ENCODE measurements around the gene PPARGC1A.

Gene PPARGC1A

DNA sequence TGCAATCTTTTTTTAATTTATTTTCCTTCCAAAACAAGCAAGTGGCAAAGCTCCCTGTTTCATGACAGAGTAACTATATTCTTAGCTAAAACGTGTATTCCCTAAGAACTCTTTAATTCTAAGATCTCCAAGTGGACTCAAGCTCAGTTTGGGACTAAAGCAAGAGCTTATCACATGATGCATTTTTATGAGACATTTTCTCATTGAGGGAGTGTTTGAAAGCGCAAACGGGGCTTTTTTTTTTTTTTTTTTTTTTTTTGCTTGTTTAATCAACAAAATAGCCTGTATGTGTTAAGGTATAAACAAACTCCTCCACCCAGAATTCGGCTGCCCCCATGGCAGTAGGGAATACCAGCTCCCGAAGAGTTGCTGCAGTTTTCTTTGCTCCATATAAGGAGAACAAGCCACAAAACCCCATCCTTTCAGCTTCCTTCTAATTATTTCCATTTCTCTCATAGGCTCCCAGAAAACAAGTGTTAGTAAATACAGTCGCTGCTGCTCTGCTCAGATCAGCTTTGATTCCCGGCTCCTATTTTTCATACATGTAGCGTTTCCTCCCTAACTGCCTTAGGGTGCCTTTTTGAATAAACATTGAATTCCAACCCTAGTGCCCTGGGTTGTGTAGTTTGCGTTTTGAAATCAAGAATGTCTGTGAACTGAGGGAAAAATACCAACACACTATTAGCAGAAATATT is 669 bp upstream of the PPARGC1A start:
- no peak overlapping the region for H3K4me3 ChIP-seq (ENCODE audit: low read depth, low read length)
- no peak for DNase-seq (ENCODE audit: low read depth)
- TF ChIP-seq, protein P1, sequence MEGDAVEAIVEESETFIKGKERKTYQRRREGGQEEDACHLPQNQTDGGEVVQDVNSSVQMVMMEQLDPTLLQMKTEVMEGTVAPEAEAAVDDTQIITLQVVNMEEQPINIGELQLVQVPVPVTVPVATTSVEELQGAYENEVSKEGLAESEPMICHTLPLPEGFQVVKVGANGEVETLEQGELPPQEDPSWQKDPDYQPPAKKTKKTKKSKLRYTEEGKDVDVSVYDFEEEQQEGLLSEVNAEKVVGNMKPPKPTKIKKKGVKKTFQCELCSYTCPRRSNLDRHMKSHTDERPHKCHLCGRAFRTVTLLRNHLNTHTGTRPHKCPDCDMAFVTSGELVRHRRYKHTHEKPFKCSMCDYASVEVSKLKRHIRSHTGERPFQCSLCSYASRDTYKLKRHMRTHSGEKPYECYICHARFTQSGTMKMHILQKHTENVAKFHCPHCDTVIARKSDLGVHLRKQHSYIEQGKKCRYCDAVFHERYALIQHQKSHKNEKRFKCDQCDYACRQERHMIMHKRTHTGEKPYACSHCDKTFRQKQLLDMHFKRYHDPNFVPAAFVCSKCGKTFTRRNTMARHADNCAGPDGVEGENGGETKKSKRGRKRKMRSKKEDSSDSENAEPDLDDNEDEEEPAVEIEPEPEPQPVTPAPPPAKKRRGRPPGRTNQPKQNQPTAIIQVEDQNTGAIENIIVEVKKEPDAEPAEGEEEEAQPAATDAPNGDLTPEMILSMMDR (IDR thresholded peaks at IDR 0.05; ENCODE audit: insufficient read depth, low read depth, low read length, missing control alignments), result no peak

DNA sequence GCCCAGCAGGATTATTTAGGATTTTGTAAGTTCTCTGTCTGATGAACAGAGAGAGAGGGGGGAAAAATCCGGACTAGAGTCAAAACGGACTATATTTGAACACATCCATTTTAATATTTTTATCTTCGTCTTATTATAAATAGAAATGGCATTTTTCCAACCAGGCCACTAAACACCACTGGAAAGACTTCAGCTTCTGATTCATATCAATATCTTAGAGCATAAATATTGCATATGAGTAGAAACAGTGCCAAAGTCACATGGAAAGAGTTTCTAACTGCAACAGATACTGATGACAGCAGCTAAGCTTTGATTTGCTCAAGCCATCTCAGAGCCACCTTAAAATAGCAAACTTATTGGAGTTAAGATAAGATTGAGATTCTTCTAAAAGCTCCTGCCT is 456 bp downstream of the PPARGC1A start:
- TF ChIP-seq, protein P1 (IDR thresholded peaks at IDR 0.05; ENCODE audit: insufficient read depth, low read depth, low read length, missing control alignments), result no peak
- no peak overlapping the region for H3K4me3 ChIP-seq (ENCODE audit: low read depth, low read length)
- no peak for DNase-seq (ENCODE audit: low read depth)

DNA sequence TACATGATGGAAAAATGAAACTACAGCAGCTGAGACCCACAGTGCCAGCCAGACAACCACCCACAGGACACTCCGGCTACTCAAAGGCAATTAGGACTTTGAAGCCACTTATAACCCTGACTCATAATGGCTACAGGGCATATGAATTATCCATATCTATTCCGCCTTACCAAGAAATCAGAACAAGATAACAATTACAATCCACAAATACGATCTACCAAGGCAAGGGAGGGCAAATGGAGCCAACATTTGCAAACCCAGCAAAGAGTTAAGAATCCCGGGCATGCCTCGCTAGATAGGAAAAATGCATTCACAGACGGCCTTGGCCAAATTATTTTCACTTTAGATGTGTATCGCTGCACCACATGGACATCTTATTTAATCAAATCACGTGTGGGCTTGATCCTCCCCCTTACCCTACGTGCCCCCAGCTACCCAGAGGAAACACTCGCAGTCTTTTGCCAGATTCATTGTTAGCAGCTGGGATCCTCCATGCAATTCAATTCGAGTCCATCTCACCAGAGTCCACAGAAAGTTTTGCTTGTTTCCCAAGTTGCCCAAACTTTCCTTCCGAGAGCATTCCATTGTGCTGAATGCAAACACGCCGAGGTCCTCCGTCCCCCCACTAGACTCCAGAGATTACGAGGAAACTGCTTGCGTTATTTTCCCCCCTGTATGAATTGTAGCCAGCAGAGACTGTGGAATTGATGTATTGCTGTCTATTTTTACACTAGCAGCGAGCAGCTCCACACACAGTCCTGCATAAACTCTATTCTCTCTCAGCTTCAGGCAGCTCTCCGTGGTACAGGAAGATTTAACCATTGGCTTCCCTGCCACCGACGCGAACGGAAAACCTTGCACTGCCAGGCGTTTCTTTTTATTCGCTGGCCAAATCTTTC is 1.2 kb downstream of the PPARGC1A start:
- no peak overlapping the region for H3K4me3 ChIP-seq (ENCODE audit: low read depth, low read length)
- no peak for DNase-seq (ENCODE audit: low read depth)
- TF ChIP-seq, protein P1 (IDR thresholded peaks at IDR 0.05; ENCODE audit: insufficient read depth, low read depth, low read length, missing control alignments), result no peak

DNA sequence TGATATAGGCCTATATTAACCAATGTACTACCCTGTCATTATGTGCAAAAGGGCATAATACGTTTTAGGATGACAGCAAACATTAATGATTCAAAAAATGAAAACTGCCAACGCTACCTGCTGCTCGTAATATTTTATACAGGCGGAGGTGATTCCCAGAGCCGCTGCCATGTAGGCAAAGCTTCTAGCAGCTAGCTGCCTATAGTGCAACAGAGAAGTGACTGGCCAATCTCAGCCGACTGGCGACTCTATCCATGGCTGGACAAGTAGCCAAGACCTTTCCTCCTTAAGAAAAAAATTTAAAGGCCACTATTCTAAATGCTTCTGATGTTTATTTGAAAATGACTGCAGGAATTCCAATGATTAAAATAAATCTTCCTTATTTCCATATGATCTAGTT is 1.9 kb downstream of the PPARGC1A start:
- H3K4me3 ChIP-seq (ENCODE audit: low read depth, low read length), result no peak overlapping the region
- TF ChIP-seq, protein P1 (IDR thresholded peaks at IDR 0.05; ENCODE audit: insufficient read depth, low read depth, low read length, missing control alignments), result no peak
- DNase-seq (ENCODE audit: low read depth), result no peak

DNA sequence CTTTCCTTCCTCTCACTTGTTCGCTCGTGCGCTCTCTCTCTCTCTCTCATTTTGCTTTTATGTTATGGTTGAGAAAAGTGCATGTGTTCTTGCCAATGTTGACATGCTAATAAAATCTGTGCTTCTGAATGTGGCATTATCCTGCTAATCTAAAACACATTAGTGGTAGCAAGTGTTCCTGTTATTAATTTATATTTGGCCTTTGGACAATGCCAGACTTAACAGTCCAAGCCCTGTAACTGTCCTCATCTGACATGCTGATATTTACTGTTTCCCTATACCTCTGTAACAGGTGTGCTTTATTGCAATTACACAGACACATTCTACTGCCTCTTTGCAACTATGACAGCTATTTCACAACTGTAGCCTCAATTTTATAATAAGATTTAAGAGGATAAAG is 2.7 kb downstream of the PPARGC1A start:
- TF ChIP-seq, protein P1 (IDR thresholded peaks at IDR 0.05; ENCODE audit: insufficient read depth, low read depth, low read length, missing control alignments), result no peak
- no peak for DNase-seq (ENCODE audit: low read depth)
- no peak overlapping the region for H3K4me3 ChIP-seq (ENCODE audit: low read depth, low read length)

DNA sequence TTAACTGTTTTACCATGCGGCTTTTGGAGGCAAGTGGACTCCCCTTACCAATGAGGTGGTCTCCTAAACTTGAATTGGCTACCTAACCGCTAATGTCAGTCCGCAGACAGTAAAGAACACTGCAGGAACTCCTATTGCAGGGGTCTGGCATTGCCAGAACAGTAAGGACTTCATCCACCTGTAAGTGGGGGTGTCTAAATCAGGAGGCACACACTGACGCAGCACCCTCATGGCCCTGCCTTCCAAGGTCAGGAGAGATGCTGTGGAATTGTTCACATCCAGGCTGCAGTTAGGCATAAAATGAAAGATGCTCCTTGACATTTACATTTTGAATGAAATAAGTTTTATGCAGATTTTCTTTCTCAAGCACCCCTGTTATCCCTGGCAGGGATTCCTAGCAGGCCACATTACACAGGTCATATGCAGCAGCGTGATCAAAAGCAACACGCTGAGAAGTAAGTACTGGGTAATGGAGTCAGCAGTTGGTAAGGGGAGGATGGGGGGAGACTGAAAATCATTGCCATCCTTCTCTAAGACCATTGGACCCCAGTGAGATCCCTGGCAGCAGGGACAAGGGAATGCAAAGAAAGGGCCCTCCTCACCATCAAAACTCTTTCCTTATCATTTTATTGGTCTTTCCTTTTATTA is 3.8 kb downstream of the PPARGC1A start:
- H3K4me3 ChIP-seq (ENCODE audit: low read depth, low read length), result no peak overlapping the region
- TF ChIP-seq, protein P1 (IDR thresholded peaks at IDR 0.05; ENCODE audit: insufficient read depth, low read depth, low read length, missing control alignments), result no peak
- no peak for DNase-seq (ENCODE audit: low read depth)

All from GM12865 (cell line).